GM19328 (cell line): ENCODE results near the gene POGK.
"Not testable (repeated sequence)": the region's sequence is repeated elsewhere in the genome, so short reads cannot be mapped to it uniquely, and the experiment has no call there.

Experiments
- ATAC-seq: cut with Tn5 transposase; IDR thresholded peaks from one replicate; pipeline ENCODE4 v1.9.1; 2021; ENCODE audit warnings: mild to moderate bottlenecking, moderate library complexity; ENCODE audit not compliant: unreplicated experiment

The POGK gene

GRCh38 chr1:166838766-166839599 lies at the start of gene POGK:
POGK (plus strand) TSS chr1:166839475; CDS start chr1:166840957, 1,482 bp downstream.
- peak; percentile 97 for ATAC-seq

GRCh38 chr1:166796620-166797236 lies 42.5 kb upstream of the POGK start:
- ATAC-seq = no peak

GRCh38 chr1:166808952-166809351 lies 30.3 kb upstream of the POGK start:
- no peak for ATAC-seq

- no peak for ATAC-seq
Measured at GRCh38 chr1:166811691-166812090, 27.6 kb upstream of the POGK start.

- ATAC-seq = no peak
Measured at GRCh38 chr1:166813508-166814223, 25.6 kb upstream of the POGK start.

- no peak for ATAC-seq
Measured at GRCh38 chr1:166814611-166815010, 24.7 kb upstream of the POGK start.

- no peak for ATAC-seq
Measured at GRCh38 chr1:166819974-166820373, 19.3 kb upstream of the POGK start.

- no peak for ATAC-seq
Measured at GRCh38 chr1:166822385-166822784, 16.9 kb upstream of the POGK start.

GRCh38 chr1:166827426-166827825 lies 11.8 kb upstream of the POGK start:
- no peak for ATAC-seq

GRCh38 chr1:166829762-166830161 lies 9.5 kb upstream of the POGK start:
- ATAC-seq = not testable (repeated sequence)

- ATAC-seq = no peak
Measured at GRCh38 chr1:166836733-166837132, 2.5 kb upstream of the POGK start.

- peak; percentile 34 for ATAC-seq
Measured at GRCh38 chr1:166839600-166840308, 479 bp downstream of the POGK start.

- ATAC-seq = no peak
Measured at GRCh38 chr1:166840309-166841274, 1.3 kb downstream of the POGK start.

- no peak for ATAC-seq
Measured at GRCh38 chr1:166843322-166843721, 4.0 kb downstream of the POGK start.

- no peak for ATAC-seq
Measured at GRCh38 chr1:166843769-166844596, 4.7 kb downstream of the POGK start.

- no peak for ATAC-seq
Measured at GRCh38 chr1:166844791-166845190, 5.5 kb downstream of the POGK start.

GRCh38 chr1:166848193-166848592 lies 8.9 kb downstream of the POGK start:
- no peak for ATAC-seq

GRCh38 chr1:166849135-166849534 lies 9.9 kb downstream of the POGK start:
- ATAC-seq = no peak

- no peak for ATAC-seq
Measured at GRCh38 chr1:166852918-166853317, 13.6 kb downstream of the POGK start.
